SU-DHL-6 (cell line): ENCODE data around the gene ZNF101.

ENCODE experiments used
- CTCF ChIP-seq: fragments of 200-600 bp; sonication (generic); IDR thresholded peaks from one replicate; pipeline ENCODE4 v1.5.1; 2017; ENCODE audit warnings: antibody characterized with exemption, mild to moderate bottlenecking, low read length, moderate library complexity; ENCODE audit not compliant: insufficient read depth, poor library complexity, severe bottlenecking
- EZH2phosphoT487 ChIP-seq: fragments of 200-600 bp; sonication (generic), shearing (Covaris generic); conservative IDR thresholded peaks from 2 replicates; pipeline ENCODE4 v1.6.1; 2018; ENCODE audit warnings: mild to moderate bottlenecking, antibody characterized with exemption, low read length, moderate library complexity, mixed read lengths

- TF ChIP-seq CTCF, result no peak
- no peak for TF ChIP-seq EZH2phosphoT487
Observed at GRCh38 chr19:19637186-19637522, 31.5 kb upstream of the ZNF101 start.
